Measurements from ENCODE around the gene DUSP8. TPM values are rescaled to one million over a fixed set of nuclear protein-coding genes. Genes with fewer than 3 reads are reported as not detected.
A peak's percentile ranks its signal among the peaks of the same experiment; 100 is the strongest.

DUSP8 gene
- total and polyA plus RNA-seq, 2 of the 8 experiments (the other 6 are each of a cell fraction or from before 2014, with no cell fraction given) = 2.8 to 3.6 TPM

DNA sequence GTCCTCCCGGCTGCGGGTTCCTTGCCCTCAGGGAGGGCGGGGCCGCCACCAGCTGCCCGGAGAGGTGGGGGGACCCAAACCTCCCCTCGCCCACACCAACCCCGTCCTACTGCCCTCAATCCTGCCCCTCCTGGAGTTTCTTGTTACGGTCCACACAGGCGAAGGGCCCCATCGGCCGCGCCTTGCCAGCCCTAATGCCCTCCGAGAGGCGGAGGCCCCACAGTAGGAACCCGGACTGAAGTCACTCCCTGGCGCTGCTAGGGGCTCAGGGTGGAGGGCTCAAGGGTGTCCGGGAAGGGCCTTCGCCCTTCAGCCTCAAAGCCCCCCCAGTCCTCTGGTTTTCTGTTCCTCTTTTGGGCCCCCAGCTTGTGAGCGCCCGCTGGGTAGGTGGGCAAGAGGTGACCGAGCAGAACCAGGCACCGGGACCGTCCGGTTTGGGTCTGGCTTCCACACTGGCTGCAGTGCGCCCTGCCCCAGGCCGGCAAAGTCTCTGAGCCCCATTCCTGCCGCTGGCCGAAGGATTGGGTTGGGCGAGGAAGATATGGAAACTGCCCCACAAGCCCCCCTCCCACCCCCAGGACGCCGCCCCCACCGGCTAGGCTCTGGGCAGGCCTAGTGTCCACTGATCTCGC lies 24.5 kb downstream of the DUSP8 start:
- Histone ChIP-seq H2BK15ac (ENCODE audit: low read length) (no peak overlapping the region), H3K4me2 (ENCODE audit: insufficient read depth in 1 of 2, low read depth in 2 of 2, low read length in 2 of 2) (peak overlapping the region; percentile 68 to 90), H3K4me1 (replicated peaks in 1 of 4; ENCODE audit: control insufficient read depth in 3 of 4, insufficient read depth in 4 of 4, low read length in 3 of 4) (peaks cover 3 to 24% (median 9%) of the 10 kb centered on the region in 4 experiments), H3K4me3 (ENCODE audit: extremely low read depth in 1 of 4, insufficient read depth in 2 of 4, low read depth in 3 of 4, low read length in 4 of 4) (peak overlapping the region; percentile 26 to 64 (median 36); a peak in 6 of 8 replicates), H2BK120ac (replicated peaks; ENCODE audit: low read depth, low read length) (no peak overlapping the region), H2BK5ac (ENCODE audit: low read depth, low read length) (no peak overlapping the region; the same call in 1 of the 2 replicates), H3K79me2 (ENCODE audit: control insufficient read depth in 1 of 2, insufficient read depth in 2 of 2, low read length in 2 of 2) (no peaks in the 10 kb centered on the region), H3K23ac (ENCODE audit: insufficient read length) (no peak overlapping the region), H2BK12ac (ENCODE audit: low read depth, low read length) (0 out of 2 replicates have a peak overlapping the region, but pooled peaks have one; percentile 68), H2BK20ac (ENCODE audit: low read length) (no peak overlapping the region), H4K91ac (replicated peaks; ENCODE audit: insufficient read length, low read length) (no peak overlapping the region), H3K4ac (replicated peaks; ENCODE audit: insufficient read length, low read depth, low read length) (no peak overlapping the region), H4K5ac (ENCODE audit: insufficient read length, low read depth, low read length) (no peak overlapping the region), H3K79me1 (ENCODE audit: low read depth, low read length) (no peaks in the 10 kb centered on the region), H3K14ac (ENCODE audit: insufficient read length) (no peak overlapping the region), H4K8ac (ENCODE audit: extremely low read depth, insufficient read depth, low read length) (peak overlapping the region; percentile 57), H3K9me3 (ENCODE audit: insufficient read depth in 2 of 2, low read depth in 1 of 2, low read length in 1 of 2) (no peaks in the 10 kb centered on the region), H3K36me3 (ENCODE audit: control insufficient read depth in 2 of 4, insufficient read depth in 4 of 4, low read length in 3 of 4) (no peaks in the 10 kb centered on the region), H3K9ac (replicated peaks in 1 of 4; ENCODE audit: extremely low read depth in 1 of 4, low read depth in 3 of 4, low read length in 3 of 4) (no peak overlapping the region; a peak in 1 of 7 replicates), H3K27ac (ENCODE audit: low read depth, low read length) (no peak overlapping the region), H3K23me2 (ENCODE audit: low read depth, low read length) (peaks cover 26% of the 10 kb centered on the region; the same call in 1 of the 2 replicates), H2AFZ (ENCODE audit: low read length) (no peak overlapping the region), H4K20me1 (replicated peaks in 1 of 2; ENCODE audit: control insufficient read depth in 1 of 2, insufficient read depth in 2 of 2, low read length in 2 of 2) (no peaks in the 10 kb centered on the region), H3K18ac (ENCODE audit: extremely low read depth, low read length) (peak overlapping the region; percentile 24), H3K27me3 (replicated peaks in 1 of 4; ENCODE audit: control insufficient read depth in 3 of 4, extremely low read depth in 1 of 4, insufficient read depth in 3 of 4, low read length in 3 of 4) (peaks cover 15 to 61% (median 44%) of the 10 kb centered on the region in 4 experiments), H3K56ac (replicated peaks; ENCODE audit: insufficient read length, low read depth, low read length) (no peak overlapping the region), H2AK5ac (ENCODE audit: low read depth, low read length) (no peak overlapping the region)
- peak in 1 of 2 experiments; percentile 67 for DNase-seq (ENCODE audit: low read depth in 1 of 2, low spot score in 2 of 2)
- no peak for FAIRE-seq
- ChIA-PET CTCF (ENCODE audit: partially characterized antibody) (interaction anchor here (0.8 to 7.2 kb wide), 16 partner anchors 9 to 277 kb away, joined by 3 to 144 read pairs (median 8); partner anchors contain the start of gene KRTAP5-5), POLR2A (ENCODE audit: partially characterized antibody) (interaction anchor here (0.6 to 5.4 kb wide), 12 partner anchors 11 to 34 kb away, joined by 3 to 60 read pairs (median 3); no protein-coding TSS in a partner anchor)
- 21% methylated on average over 14 of the region's 33 CpGs; no CpG with 5 or more reads in 1 of the 2 experiments for WGBS, 2 experiments (ENCODE audit: extremely low coverage in 1 of 2, insufficient coverage in 1 of 2, insufficient read length in 1 of 2, insufficient replicate concordance in 2 of 2, low coverage in 1 of 2, low lambda C conversion rate in 2 of 2, missing lambda C conversion rate in 1 of 2)
- peak; percentile 52; the same call in 1 of the 2 replicates for TF ChIP-seq SUZ12 (IDR thresholded peaks at IDR 0.05; ENCODE audit: low read length)
- no peak for TF ChIP-seq CHD2 (IDR thresholded peaks at IDR 0.05; ENCODE audit: low read length)
- TF ChIP-seq KDM4A (IDR thresholded peaks at IDR 0.05; ENCODE audit: low read depth, low read length, severe bottlenecking) = peak; percentile 12
- no peak for TF ChIP-seq TBP (IDR thresholded peaks at IDR 0.05; ENCODE audit: low read depth, low read length)
- TF ChIP-seq, protein P1, sequence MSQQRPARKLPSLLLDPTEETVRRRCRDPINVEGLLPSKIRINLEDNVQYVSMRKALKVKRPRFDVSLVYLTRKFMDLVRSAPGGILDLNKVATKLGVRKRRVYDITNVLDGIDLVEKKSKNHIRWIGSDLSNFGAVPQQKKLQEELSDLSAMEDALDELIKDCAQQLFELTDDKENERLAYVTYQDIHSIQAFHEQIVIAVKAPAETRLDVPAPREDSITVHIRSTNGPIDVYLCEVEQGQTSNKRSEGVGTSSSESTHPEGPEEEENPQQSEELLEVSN (IDR thresholded peaks at IDR 0.05) = no peak
- TF ChIP-seq GABPA (IDR thresholded peaks at IDR 0.05; ENCODE audit: borderline replicate concordance, insufficient read depth, low read length) = no peak
- no peak for TF ChIP-seq CTBP2 (IDR thresholded peaks at IDR 0.05; ENCODE audit: borderline replicate concordance, insufficient read depth, insufficient read length, low read length)
- TF ChIP-seq TCF12 (IDR thresholded peaks at IDR 0.05; ENCODE audit: low read depth, low read length) = no peak
- no peak for TF ChIP-seq POLR2A (IDR thresholded peaks at IDR 0.05; ENCODE audit: control extremely low read depth in 1 of 2, low read depth in 2 of 2, low read length in 2 of 2)
- no peak for TF ChIP-seq EP300 (IDR thresholded peaks at IDR 0.05; ENCODE audit: borderline replicate concordance in 1 of 2, low read depth in 2 of 2, low read length in 2 of 2)
- TF ChIP-seq SIN3A (conservative IDR thresholded peaks at IDR 0.05 in 1 of 2, IDR thresholded peaks at IDR 0.05 in 1 of 2; ENCODE audit: low read depth in 1 of 2, low read length in 2 of 2) = no peak
